Panc1 (cell line): ENCODE data around the gene GTF3A. TPM values are rescaled to one million over a fixed set of nuclear protein-coding genes. Genes with fewer than 3 reads are reported as not detected.

ENCODE experiments used
- ATAC-seq: fragments of 200-7000 bp; cut with Tn5 transposase; 2 replicates; pipeline ENCODE4 v1.9.1; 2020; ENCODE audit warnings: mild to moderate bottlenecking, moderate library complexity
- BruUV-seq: library from RNA; stranded (reverse); fragments of 400-500 nt; replicated peaks from 2 replicates; lab custom pipeline; 2021; lab: Mats Ljungman, UMichigan
- CTCF ChIA-PET: fragments of 300-600 bp; sonication (Branson Sonifier 250); formaldehyde crosslinking; loops from one replicate; lab custom pipeline; 2022; ENCODE audit warnings: antibody characterized with exemption; lab: Charles Lee
- POLR2A ChIA-PET: fragments of 300-600 bp; sonication (Branson Sonifier 250); formaldehyde crosslinking; loops from one replicate; lab custom pipeline; 2022; ENCODE audit warnings: antibody characterized with exemption; lab: Charles Lee
- DNase-seq: peaks from one replicate; pipeline ENCODE4 v3.0.0-alpha.2; 2010; ENCODE audit warnings: low read depth, low spot score
- H3K27ac ChIP-seq: 2 replicates; pipeline ENCODE4 v1.5.1; 2011; ENCODE audit warnings: mild to moderate bottlenecking, low read length, inconsistent platforms
- H3K27me3 ChIP-seq: fragments of 200-500 bp; sonication (Bioruptor generic); 2 replicates; pipeline ENCODE4 v1.6.0; 2014; ENCODE audit warnings: low read length, inconsistent platforms; ENCODE audit not compliant: control insufficient read depth, insufficient read depth
- H3K36me3 ChIP-seq: fragments of 200-500 bp; sonication (Bioruptor generic); 2 replicates; pipeline ENCODE4 v1.5.1; 2014; ENCODE audit warnings: inconsistent platforms, mild to moderate bottlenecking, low read length, moderate library complexity; ENCODE audit not compliant: control insufficient read depth, insufficient read depth
- H3K4me1 ChIP-seq: 2 replicates; pipeline ENCODE4 v1.5.1; 2011; ENCODE audit warnings: inconsistent platforms, mild to moderate bottlenecking, low read length, moderate library complexity; ENCODE audit not compliant: control insufficient read depth, insufficient read depth
- H3K4me3 ChIP-seq, 2 experiments: 2 replicates each; pipeline ENCODE4 v1.5.1; 2011 to 2012; ENCODE audit warnings: low read depth in 2 of 2, low read length in 2 of 2, mild to moderate bottlenecking in 2 of 2, inconsistent platforms in 1 of 2, moderate library complexity in 1 of 2
- H3K9me3 ChIP-seq: fragments of 200-500 bp; sonication (Bioruptor generic); 2 replicates; pipeline ENCODE4 v1.5.1; 2014; ENCODE audit warnings: low read depth, mild to moderate bottlenecking, inconsistent platforms, low read length, moderate library complexity; ENCODE audit not compliant: control insufficient read depth, insufficient read depth
- CTCF ChIP-seq: fragments of 450-650 bp; IDR thresholded peaks from 2 replicates; pipeline ENCODE4 v1.5.1; 2017; ENCODE audit warnings: mild to moderate bottlenecking
- POLR2AphosphoS5 ChIP-seq: IDR thresholded peaks from 2 replicates; pipeline ENCODE4 v1.6.1; 2012; ENCODE audit warnings: mild to moderate bottlenecking, low read depth, low read length, moderate library complexity
- REST ChIP-seq, 2 experiments: IDR thresholded peaks; 2 replicates each; pipeline ENCODE4 v1.6.1; 2011 to 2012; ENCODE audit warnings: low read depth in 2 of 2, control low read depth in 1 of 2, low read length in 1 of 2, mild to moderate bottlenecking in 1 of 2, moderate library complexity in 1 of 2; ENCODE audit not compliant: insufficient read depth in 1 of 2
- SIN3A ChIP-seq: IDR thresholded peaks from 2 replicates; pipeline ENCODE4 v1.6.1; 2012; ENCODE audit warnings: low read depth, mild to moderate bottlenecking, low read length, moderate library complexity, borderline replicate concordance; ENCODE audit not compliant: insufficient read depth
- TCF7L2 ChIP-seq: IDR thresholded peaks from 2 replicates; pipeline ENCODE4 v1.6.1; 2011; ENCODE audit warnings: mild to moderate bottlenecking, low read depth, low read length, inconsistent platforms
- in situ Hi-C: cut with HindIII; loops from 2 replicates; pipeline ENCODE4 v1.10.0; 2016; ENCODE audit warnings: low sequenced_read_pairs, low pct_unique_long_range_greater_than_20kb
- intact Hi-C: fragments of 100-400 bp; cut with micrococcal nuclease; formaldehyde crosslinking; loops from one replicate; pipeline ENCODE4 v1.10.0; 2022; ENCODE audit not compliant: unreplicated experiment
- total RNA-seq: library from RNA; stranded (reverse); gene quantifications from one replicate; pipeline ENCODE4 v1.2.1, GENCODE V29; 2021; ENCODE audit not compliant: unreplicated experiment

Gene GTF3A
- total RNA-seq, 1 experiment from 2014 or later, result 111 TPM

GRCh38 chr13:27472441-27472840 lies 48.0 kb downstream of the GTF3A start:
- Histone ChIP-seq H3K4me3 (no peak overlapping the region), H3K4me1 (no peaks in the 10 kb centered on the region), H3K36me3 (no peaks in the 10 kb centered on the region), H3K27ac (no peak overlapping the region), H3K9me3 (no peaks in the 10 kb centered on the region), H3K27me3 (no peaks in the 10 kb centered on the region)
- intact Hi-C loops (no loop called here), in situ Hi-C loops (no loop called here)
- ChIA-PET POLR2A (no interaction called here), CTCF (no interaction called here)
- TF ChIP-seq CTCF, result no peak
- TF ChIP-seq POLR2AphosphoS5, result no peak
- no peak for TF ChIP-seq TCF7L2
- DNase-seq, result no peak
- no TSS peak for BruUV-seq
- ATAC-seq, result no peak; the same call in 1 of the 2 replicates

GRCh38 chr13:27472941-27473340 lies 48.5 kb downstream of the GTF3A start:
- no peaks in the 10 kb centered on the region for H3K9me3 ChIP-seq
- no peak for TF ChIP-seq SIN3A
- no peak for TF ChIP-seq REST (IDR thresholded peaks at IDR 0.05; ENCODE audit: insufficient read depth in 1 of 2, low read depth in 2 of 2, low read length in 1 of 2)
- TF ChIP-seq TCF7L2, result no peak
- POLR2A ChIA-PET, result no interaction called here
- H3K27ac ChIP-seq, result no peak overlapping the region
- H3K4me1 ChIP-seq, result no peaks in the 10 kb centered on the region; the same call in 1 of the 2 replicates
- BruUV-seq, result no TSS peak
- no peak overlapping the region for H3K4me3 ChIP-seq
- H3K27me3 ChIP-seq, result no peaks in the 10 kb centered on the region
- CTCF ChIA-PET, result interaction anchor here (1.0 kb wide), 1 partner anchor 98 kb away, joined by 3 read pairs; no protein-coding TSS in a partner anchor
- DNase-seq (no peak), ATAC-seq (no peak)
- no peaks in the 10 kb centered on the region for H3K36me3 ChIP-seq
- in situ Hi-C loops, result no loop called here
- intact Hi-C loops, result no loop called here

- ATAC-seq, result no peak
- in situ Hi-C loops (no loop called here), intact Hi-C loops (no loop called here)
- Histone ChIP-seq H3K9me3 (no peaks in the 10 kb centered on the region), H3K27me3 (no peaks in the 10 kb centered on the region), H3K4me1 (no peaks in the 10 kb centered on the region; the same call in 1 of the 2 replicates), H3K36me3 (no peaks in the 10 kb centered on the region), H3K4me3 (no peak overlapping the region), H3K27ac (no peak overlapping the region)
- CTCF ChIA-PET, result no interaction called here
- POLR2A ChIA-PET, result no interaction called here
- BruUV-seq, result no TSS peak
- TF ChIP-seq TCF7L2 (no peak), POLR2AphosphoS5 (no peak), CTCF (no peak), SIN3A (no peak), REST (IDR thresholded peaks at IDR 0.05; ENCODE audit: insufficient read depth in 1 of 2, low read depth in 2 of 2, low read length in 1 of 2) (no peak)
- DNase-seq, result no peak
These were observed 50.4 kb downstream of the GTF3A start for GRCh38 chr13:27474751-27475268.
